SK-N-MC (cell line): ENCODE results near the gene SLC23A3.

Source experiments
- EZH2 ChIP-seq: fragments of 200-600 bp; sonication (generic); IDR thresholded peaks from one replicate; pipeline ENCODE4 v1.6.1; 2017; ENCODE audit warnings: antibody characterized with exemption
- FOXP2 ChIP-seq: optimal IDR thresholded peaks from 2 replicates; pipeline ENCODE3; 2011; ENCODE audit warnings: mild to moderate bottlenecking, moderate library complexity; ENCODE audit not compliant: insufficient read depth; ENCODE audit errors: extremely low read length, control extremely low read depth
- POLR2AphosphoS5 ChIP-seq: IDR thresholded peaks from 2 replicates; pipeline ENCODE4 v1.6.1; 2012; ENCODE audit warnings: mild to moderate bottlenecking, low read depth, low read length, borderline replicate concordance

GRCh38 chr2:219171231-219171651, 1.4 kb upstream of the SLC23A3 start:
- TF ChIP-seq EZH2 = no peak
- TF ChIP-seq POLR2AphosphoS5 = no peak
- no peak for TF ChIP-seq FOXP2
